IPS DF 6.9 (cell line): Measurements from ENCODE around the gene RBM38.

ENCODE experiments used
- DNase-seq: peaks from one replicate; pipeline ENCODE4 v3.0.0-alpha.2; 2013; ENCODE audit warnings: low read depth, low spot score
- H3K27ac ChIP-seq: one replicate; pipeline ENCODE4 v1.5.1; 2013; ENCODE audit warnings: low read length, control low read depth
- H3K27me3 ChIP-seq: 2 replicates; pipeline ENCODE4 v1.6.1; 2013; ENCODE audit warnings: mild to moderate bottlenecking, low read length; ENCODE audit not compliant: control insufficient read depth, insufficient read depth
- H3K36me3 ChIP-seq: 2 replicates; pipeline ENCODE4 v1.6.1; 2013; ENCODE audit warnings: low read length; ENCODE audit not compliant: control insufficient read depth, insufficient read depth
- H3K4me1 ChIP-seq: 2 replicates; pipeline ENCODE4 v1.6.1; 2013; ENCODE audit warnings: low read length; ENCODE audit not compliant: control insufficient read depth, insufficient read depth
- H3K4me3 ChIP-seq: 2 replicates; pipeline ENCODE4 v1.5.1; 2013; ENCODE audit warnings: mild to moderate bottlenecking, low read length
- H3K9me3 ChIP-seq: 2 replicates; pipeline ENCODE4 v1.6.1; 2013; ENCODE audit warnings: low read length, inconsistent platforms; ENCODE audit not compliant: control insufficient read depth, insufficient read depth
- WGBS: extraction: QIAGEN DNeasy Blood & Tissue Kit; methylation state at CpG from one replicate; pipeline ENCODE4 v1.1.7; 2013; ENCODE audit warnings: mixed read lengths, missing lambda C conversion rate; ENCODE audit not compliant: insufficient read length, insufficient coverage; 5-methylcytosine and 5-hydroxymethylcytosine counted together

The RBM38 gene

DNA sequence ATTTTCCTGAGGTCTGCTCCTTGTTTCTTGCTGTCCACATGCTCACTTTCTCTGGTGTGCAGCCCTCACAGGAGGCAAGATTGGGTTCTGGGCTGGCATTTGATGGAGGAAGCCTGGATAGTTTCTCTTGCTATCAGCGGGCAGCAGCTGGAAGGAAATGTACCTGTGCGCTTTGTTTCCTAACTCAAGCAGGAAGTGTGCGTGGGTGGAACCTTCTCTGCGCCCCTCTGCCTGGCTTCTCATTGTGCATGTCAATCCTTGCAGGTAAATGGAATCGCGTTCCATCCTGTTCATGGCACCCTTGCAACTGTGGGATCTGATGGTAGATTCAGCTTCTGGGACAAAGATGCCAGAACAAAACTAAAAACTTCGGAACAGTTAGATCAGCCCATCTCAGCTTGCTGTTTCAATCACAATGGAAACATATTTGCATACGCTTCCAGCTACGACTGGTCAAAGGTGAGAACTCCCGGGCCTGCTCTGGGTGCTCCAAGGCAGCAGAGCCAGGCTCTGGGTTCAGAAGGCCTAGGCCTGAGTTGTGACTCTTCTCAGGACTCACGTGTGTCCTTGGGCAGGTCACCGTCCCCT is 16.8 kb upstream of the RBM38 start:
- Histone ChIP-seq H3K27me3 (no peaks in the 10 kb centered on the region), H3K27ac (no peak overlapping the region), H3K9me3 (no peaks in the 10 kb centered on the region), H3K4me1 (0 out of 2 replicates have a peak, but pooled peaks cover 1% of the 10 kb centered on the region), H3K36me3 (peaks cover 53% of the 10 kb centered on the region), H3K4me3 (no peak overlapping the region)
- WGBS = no CpG with 5 or more reads among the region's 12 CpGs
- no peak for DNase-seq

DNA sequence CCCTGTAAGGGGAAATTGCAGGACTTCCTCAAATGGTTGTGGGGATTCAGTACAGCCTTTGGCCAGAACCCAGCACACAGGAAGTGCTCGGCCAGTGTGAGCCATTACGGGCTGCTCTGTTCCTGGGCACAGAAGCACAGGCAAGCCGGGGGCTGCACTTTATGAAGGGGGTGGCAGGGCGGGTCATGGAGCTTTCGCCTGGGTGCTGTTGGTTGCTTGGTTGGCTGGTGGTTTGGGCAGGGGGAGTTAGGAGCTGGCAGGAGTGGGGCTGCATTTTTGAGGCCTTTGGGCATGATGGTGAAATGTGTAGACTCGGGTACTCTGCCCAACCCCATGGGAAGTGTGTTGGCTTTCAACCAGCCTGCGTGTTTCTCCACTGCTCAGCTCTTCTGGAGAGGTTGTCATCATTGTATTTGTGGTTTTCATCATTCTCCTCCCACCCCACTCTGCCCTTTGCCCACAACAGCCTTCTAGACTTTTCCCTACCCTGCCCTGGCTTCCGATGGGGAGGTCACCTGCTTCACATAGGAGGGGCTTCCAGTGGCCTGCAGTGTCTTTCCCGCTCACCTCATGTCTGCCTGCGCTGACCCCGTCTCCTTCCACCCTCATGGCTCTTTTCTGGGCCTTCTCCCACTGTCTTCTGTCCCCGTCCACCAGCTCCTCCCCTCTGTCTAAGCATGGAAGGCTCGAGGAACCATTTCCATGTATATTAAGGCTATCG is 16.1 kb upstream of the RBM38 start:
- WGBS = no CpG with 5 or more reads among the region's 14 CpGs
- Histone ChIP-seq H3K36me3 (peaks cover 49% of the 10 kb centered on the region), H3K27ac (no peak overlapping the region), H3K27me3 (no peaks in the 10 kb centered on the region), H3K9me3 (no peaks in the 10 kb centered on the region), H3K4me3 (no peak overlapping the region), H3K4me1 (0 out of 2 replicates have a peak, but pooled peaks cover 1% of the 10 kb centered on the region)
- DNase-seq = no peak

DNA sequence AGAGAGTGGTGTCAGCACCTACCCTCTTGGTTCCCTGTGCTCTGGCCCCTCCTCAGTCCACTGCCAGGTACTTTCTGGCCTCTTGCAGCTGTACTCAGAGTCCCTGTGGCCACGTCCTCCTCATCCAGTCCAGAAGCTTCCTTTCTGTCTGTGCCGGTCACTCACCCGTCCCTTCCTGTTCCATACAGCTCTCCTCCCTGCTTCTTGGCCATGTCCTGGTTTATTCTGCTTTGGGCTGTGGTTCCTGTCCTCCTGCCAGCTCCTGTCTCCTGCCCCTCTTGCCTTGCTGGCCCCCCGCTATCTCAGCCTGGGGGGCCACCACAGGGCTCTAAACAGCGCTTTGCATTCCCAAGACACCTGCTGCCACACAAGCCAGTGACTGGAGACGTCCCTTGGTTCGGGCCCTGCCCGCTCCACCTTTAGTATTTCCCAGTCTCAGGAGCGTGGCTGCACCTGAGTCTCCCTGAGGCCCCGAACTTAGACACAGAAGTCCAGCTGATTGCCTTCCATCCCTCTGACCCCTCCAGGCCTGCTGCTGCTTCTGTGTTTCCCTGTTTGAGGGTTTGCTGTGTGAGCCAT is 15.5 kb upstream of the RBM38 start:
- Histone ChIP-seq H3K27ac (no peak overlapping the region), H3K4me3 (no peak overlapping the region), H3K27me3 (no peaks in the 10 kb centered on the region), H3K36me3 (peaks cover 45% of the 10 kb centered on the region), H3K4me1 (0 out of 2 replicates have a peak, but pooled peaks cover 1% of the 10 kb centered on the region), H3K9me3 (no peaks in the 10 kb centered on the region)
- DNase-seq = no peak
- WGBS = no CpG with 5 or more reads among the region's 10 CpGs

DNA sequence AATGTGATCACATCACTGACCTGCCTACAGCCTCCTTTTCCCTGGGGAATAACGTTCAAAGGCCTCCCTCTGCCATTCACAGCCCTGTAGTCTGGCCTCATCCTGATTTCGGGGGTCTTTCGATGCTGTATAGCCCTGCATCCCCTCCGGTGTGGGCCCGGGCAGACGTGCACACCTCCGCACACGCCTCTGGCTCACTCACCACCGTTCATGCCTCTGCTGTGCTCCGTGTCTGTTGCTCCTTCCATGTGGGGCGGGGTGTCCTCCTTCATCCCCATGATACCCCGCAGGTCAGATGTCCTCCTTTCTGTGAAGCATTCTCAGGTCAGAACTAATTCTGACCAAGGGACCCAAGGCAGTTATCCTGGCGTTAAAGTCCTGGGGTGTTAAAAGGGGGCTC is 13.8 kb upstream of the RBM38 start:
- Histone ChIP-seq H3K36me3 (peaks cover 32% of the 10 kb centered on the region), H3K4me3 (no peak overlapping the region), H3K9me3 (no peaks in the 10 kb centered on the region), H3K27ac (no peak overlapping the region), H3K4me1 (0 out of 2 replicates have a peak, but pooled peaks cover 1% of the 10 kb centered on the region), H3K27me3 (no peaks in the 10 kb centered on the region)
- WGBS = no CpG with 5 or more reads among the region's 13 CpGs
- no peak for DNase-seq

DNA sequence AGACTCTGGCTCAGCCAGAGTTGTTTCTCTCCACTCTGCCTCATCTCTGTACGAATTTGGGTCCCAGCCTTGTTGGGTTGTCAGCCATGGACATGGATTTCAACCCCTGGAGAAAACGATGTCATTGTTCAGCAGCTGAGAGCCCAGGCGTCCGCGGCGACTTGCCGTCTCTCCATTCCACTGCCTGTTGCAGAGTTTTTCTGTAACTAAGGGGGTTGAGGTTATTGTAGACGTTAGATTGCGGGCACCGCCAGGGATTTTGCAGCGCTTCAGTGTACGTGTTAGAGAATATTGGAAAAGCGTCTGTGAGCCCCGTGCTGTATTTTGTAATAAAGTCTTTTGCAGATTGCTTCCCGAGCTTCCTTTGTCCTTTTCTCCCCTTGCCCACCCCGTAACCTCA is 13.1 kb upstream of the RBM38 start:
- Histone ChIP-seq H3K27me3 (no peaks in the 10 kb centered on the region), H3K9me3 (no peaks in the 10 kb centered on the region), H3K4me3 (no peak overlapping the region), H3K4me1 (0 out of 2 replicates have a peak, but pooled peaks cover 1% of the 10 kb centered on the region), H3K27ac (no peak overlapping the region), H3K36me3 (peaks cover 24% of the 10 kb centered on the region)
- no peak for DNase-seq
- WGBS = no CpG with 5 or more reads among the region's 16 CpGs

DNA sequence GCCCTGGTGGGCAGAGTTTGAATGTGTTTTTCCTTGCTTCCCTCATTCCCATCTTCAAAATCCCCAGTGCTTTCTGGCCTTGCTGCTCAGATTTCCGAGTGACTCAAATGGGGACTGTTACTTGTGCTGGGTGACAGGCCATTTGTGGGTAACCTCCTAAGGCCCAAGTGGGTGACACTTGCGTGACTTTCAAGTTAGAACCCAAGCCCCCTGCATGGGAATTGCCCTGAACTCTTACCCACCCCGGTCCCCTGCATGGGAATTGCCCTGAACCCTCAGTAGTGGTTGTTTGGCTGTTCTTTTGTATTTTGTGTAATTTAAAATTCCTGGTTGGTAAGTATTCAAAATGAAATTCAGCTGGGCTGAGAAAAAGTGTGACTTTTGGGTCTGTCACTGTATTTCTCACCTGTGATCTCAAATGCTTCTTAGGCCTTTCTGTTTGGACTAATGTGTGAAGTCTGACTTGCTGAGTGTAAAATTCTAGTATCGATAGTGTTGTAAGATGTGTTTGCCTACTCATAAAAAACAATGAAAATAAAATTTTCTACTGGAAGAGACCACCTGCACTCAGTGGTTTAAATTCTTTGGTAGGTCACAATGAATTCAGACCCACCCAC is 12.4 kb upstream of the RBM38 start:
- Histone ChIP-seq H3K4me1 (0 out of 2 replicates have a peak, but pooled peaks cover 1% of the 10 kb centered on the region), H3K27me3 (no peaks in the 10 kb centered on the region), H3K27ac (no peak overlapping the region), H3K9me3 (no peaks in the 10 kb centered on the region), H3K36me3 (peaks cover 22% of the 10 kb centered on the region), H3K4me3 (no peak overlapping the region)
- no CpG with 5 or more reads among the region's 4 CpGs for WGBS
- no peak for DNase-seq

DNA sequence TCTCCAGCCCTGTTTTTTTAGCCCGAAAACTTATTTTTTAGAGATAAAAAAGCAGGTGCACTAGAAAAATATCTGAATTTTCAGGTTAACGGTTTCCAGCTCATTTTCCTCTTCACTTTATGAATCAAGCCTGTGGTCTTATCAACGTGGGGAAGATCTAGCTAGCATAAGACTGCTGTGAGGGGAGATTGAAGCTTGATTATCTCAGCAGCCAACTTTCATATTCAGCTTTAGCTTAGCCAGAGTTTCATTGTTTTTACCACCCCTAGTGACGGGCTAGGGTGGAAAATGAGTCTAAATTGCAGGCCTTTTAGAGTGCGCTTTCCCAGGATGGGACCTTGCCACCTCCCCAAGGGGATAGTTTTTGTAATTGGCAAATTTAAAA is 11.9 kb upstream of the RBM38 start:
- H3K9me3 ChIP-seq = no peaks in the 10 kb centered on the region
- no peak overlapping the region for H3K4me3 ChIP-seq
- H3K36me3 ChIP-seq = peaks cover 19% of the 10 kb centered on the region
- no peak for DNase-seq
- no peaks in the 10 kb centered on the region for H3K27me3 ChIP-seq
- no CpG with 5 or more reads among the region's 5 CpGs for WGBS
- no peak overlapping the region for H3K27ac ChIP-seq
- H3K4me1 ChIP-seq = 0 out of 2 replicates have a peak, but pooled peaks cover 1% of the 10 kb centered on the region

DNA sequence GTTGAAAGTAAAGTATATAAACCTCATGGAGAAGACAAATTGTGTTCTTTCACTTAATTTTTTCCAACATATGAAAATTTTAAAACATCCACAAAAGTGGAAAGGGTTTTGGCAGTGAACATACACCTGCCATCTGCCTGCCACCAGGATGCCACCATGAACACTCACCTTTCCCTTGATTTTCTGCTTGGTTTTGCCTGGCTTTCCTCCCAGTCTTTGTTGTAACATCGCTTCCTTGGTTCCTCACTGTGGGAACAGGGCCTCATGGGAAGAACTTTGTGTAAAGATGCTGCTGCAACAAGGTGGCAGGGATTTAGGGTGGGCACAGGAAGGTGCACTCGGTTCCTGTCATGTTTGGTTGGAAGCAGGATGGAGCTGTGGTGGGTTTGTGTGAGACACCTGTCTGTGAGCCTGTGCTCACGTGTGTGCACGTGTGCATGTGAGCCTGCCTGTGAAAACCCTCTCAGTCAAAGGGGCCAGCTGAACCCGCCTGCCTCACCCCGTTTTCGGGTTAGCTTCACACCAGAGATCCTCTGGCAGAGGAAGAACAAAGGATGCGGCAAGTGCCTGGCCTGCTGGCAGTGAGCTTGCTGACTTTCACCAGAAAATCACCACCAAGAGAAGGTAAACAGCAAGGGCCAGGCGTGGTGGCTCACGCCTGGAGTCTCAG is 11.0 kb upstream of the RBM38 start:
- no peaks in the 10 kb centered on the region for H3K27me3 ChIP-seq
- H3K9me3 ChIP-seq = no peaks in the 10 kb centered on the region
- no peak for DNase-seq
- peaks cover 10% of the 10 kb centered on the region for H3K36me3 ChIP-seq
- H3K4me3 ChIP-seq = no peak overlapping the region
- H3K27ac ChIP-seq = no peak overlapping the region
- no peaks in the 10 kb centered on the region for H3K4me1 ChIP-seq
- no CpG with 5 or more reads among the region's 10 CpGs for WGBS

DNA sequence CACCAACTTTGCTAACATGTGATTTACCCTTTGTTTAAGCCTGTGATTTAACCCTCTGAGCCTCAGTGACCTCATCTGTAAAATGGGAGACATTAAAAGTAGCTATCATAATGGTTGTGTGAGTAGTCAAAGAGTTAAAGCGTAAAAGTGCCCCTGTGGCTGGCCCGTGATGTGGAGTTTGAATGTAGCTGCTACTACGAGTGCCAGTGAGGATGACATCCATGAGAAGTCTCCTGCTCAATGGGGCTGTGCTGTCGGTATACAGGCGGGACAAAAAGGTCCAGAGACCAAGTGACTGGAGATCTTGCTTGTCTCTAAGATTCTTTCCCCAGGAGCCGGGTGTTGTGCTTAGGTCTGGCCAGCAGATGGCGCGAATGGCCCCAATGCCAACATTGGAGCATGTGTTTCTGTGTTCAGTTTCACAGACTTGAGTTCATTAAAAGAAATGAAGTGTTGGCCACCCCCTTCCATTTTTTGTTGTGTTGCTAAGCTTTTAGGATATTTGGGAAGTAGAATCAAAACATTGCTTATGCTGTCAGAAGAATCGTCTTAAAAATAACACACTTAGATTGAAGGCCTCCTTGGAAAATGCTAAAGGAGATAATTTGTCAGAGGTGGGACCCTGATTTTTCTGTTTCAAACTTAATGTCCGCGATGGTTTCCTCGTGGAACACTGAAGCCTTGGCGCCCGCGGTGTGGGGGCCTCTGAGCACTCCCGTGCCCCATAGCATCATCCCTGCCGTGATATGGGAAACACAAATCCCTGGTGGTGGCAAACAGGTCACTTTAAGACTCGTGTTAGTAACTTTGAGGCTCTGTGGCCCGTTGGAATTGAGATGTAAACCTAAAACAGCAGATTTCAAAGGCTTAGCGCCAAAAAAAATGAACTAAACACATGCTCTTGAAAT is 9.3 kb upstream of the RBM38 start:
- Histone ChIP-seq H3K9me3 (no peaks in the 10 kb centered on the region), H3K27ac (no peak overlapping the region), H3K4me1 (no peaks in the 10 kb centered on the region; the same call in 1 of the 2 replicates), H3K4me3 (no peak overlapping the region), H3K36me3 (peaks cover 6% of the 10 kb centered on the region), H3K27me3 (no peaks in the 10 kb centered on the region)
- WGBS = no CpG with 5 or more reads among the region's 20 CpGs
- DNase-seq = no peak
